Fibroblast of lung (primary cell): ENCODE results near the gene COPZ2.

Source experiments
- CTCF ChIP-seq, 2 donors: IDR thresholded peaks in 1 of 2; conservative IDR thresholded peaks in 1 of 2; 1 replicate in 1 of 2; 2 replicates in 1 of 2; pipeline ENCODE4 v1.5.1; 2011 to 2012; ENCODE audit warnings: low read length in 2 of 2, control low read depth in 1 of 2, inconsistent platforms in 1 of 2, low read depth in 1 of 2, mild to moderate bottlenecking in 1 of 2
- EZH2 ChIP-seq: IDR thresholded peaks from 2 replicates; pipeline ENCODE4 v1.5.1; 2012; ENCODE audit warnings: low read length, control low read depth, mild to moderate bottlenecking; ENCODE audit errors: missing control alignments

- TF ChIP-seq CTCF (conservative IDR thresholded peaks at IDR 0.05 in 1 of 2, IDR thresholded peaks at IDR 0.05 in 1 of 2; ENCODE audit: low read depth in 1 of 2, low read length in 2 of 2), result no peak
- no peak for TF ChIP-seq EZH2
Measured at GRCh38 chr17:48084932-48085331, 47.3 kb upstream of the COPZ2 start.
